HepG2 (cell line): ENCODE results near the gene SPATA25. TPM values are rescaled to one million over a fixed set of nuclear protein-coding genes. Genes with fewer than 3 reads are reported as not detected.

Experiments used
- AKNA ChIP-seq: sonication (generic); formaldehyde crosslinking; IDR thresholded peaks from 2 replicates; pipeline ENCODE4 v1.4.0; 2020; ENCODE audit warnings: missing genetic modification reagents, borderline replicate concordance
- DR1 ChIP-seq: sonication (generic); formaldehyde crosslinking; IDR thresholded peaks from 2 replicates; pipeline ENCODE4 v1.8.0; 2021; ENCODE audit warnings: mild to moderate bottlenecking, missing genetic modification reagents, inconsistent platforms
- ELF1 ChIP-seq: sonication (generic); formaldehyde crosslinking; IDR thresholded peaks from 2 replicates; pipeline ENCODE4 v1.4.0; 2020; ENCODE audit warnings: missing genetic modification reagents
- FOSL2 ChIP-seq: sonication (generic); formaldehyde crosslinking; IDR thresholded peaks from 2 replicates; pipeline ENCODE4 v1.4.0; 2020; ENCODE audit warnings: missing genetic modification reagents
- HNF4A ChIP-seq: sonication (generic); formaldehyde crosslinking; IDR thresholded peaks from 2 replicates; pipeline ENCODE4 v1.4.0; 2020; ENCODE audit warnings: missing genetic modification reagents
- HNF4G ChIP-seq, 2 experiments: sonication (generic) in 1 of 2; formaldehyde crosslinking in 1 of 2; IDR thresholded peaks; 2 replicates each; pipeline versions ENCODE4 v1.4.0 to v1.6.1; 2011 to 2020; ENCODE audit warnings: borderline replicate concordance in 2 of 2, low read depth in 2 of 2, mild to moderate bottlenecking in 2 of 2, low read length in 1 of 2, missing genetic modification reagents in 1 of 2, moderate library complexity in 1 of 2
- ISL2 ChIP-seq: sonication (generic); formaldehyde crosslinking; IDR thresholded peaks from 2 replicates; pipeline ENCODE4 v1.5.0; 2020; ENCODE audit warnings: missing genetic modification reagents
- KDM5A ChIP-seq: fragments of 200-600 bp; sonication (generic); IDR thresholded peaks from 2 replicates; pipeline ENCODE4 v1.7.0; 2018; ENCODE audit warnings: antibody characterized with exemption, mild to moderate bottlenecking, low read length, borderline replicate concordance
- MED13 ChIP-seq: sonication (generic); formaldehyde crosslinking; IDR thresholded peaks from 2 replicates; pipeline ENCODE4 v1.5.0; 2020; ENCODE audit warnings: missing genetic modification reagents
- NBN ChIP-seq: fragments of 450-650 bp; conservative IDR thresholded peaks from 2 replicates; pipeline ENCODE4 v1.6.1; 2017
- PRPF4 ChIP-seq: fragments of 200-400 bp; formaldehyde crosslinking; IDR thresholded peaks from 2 replicates; pipeline ENCODE4 v1.6.1; 2016; ENCODE audit warnings: low read length, low read depth; ENCODE audit not compliant: poor library complexity, severe bottlenecking
- RAD21 ChIP-seq: fragments of 450-650 bp; formaldehyde crosslinking; IDR thresholded peaks from 2 replicates; pipeline ENCODE4 v1.5.0; 2020; ENCODE audit warnings: mild to moderate bottlenecking
- RFXANK ChIP-seq: IDR thresholded peaks from 2 replicates; pipeline ENCODE4 v1.6.1; 2016
- SMYD3 ChIP-seq: sonication (generic); formaldehyde crosslinking; IDR thresholded peaks from 2 replicates; pipeline ENCODE4 v1.8.1; 2023; ENCODE audit warnings: mild to moderate bottlenecking, missing genetic modification reagents
- SSRP1 ChIP-seq: IDR thresholded peaks from 2 replicates; pipeline ENCODE4 v1.6.1; 2016; ENCODE audit warnings: control low read depth
- TEAD2 ChIP-seq: sonication (generic); formaldehyde crosslinking; IDR thresholded peaks from 2 replicates; pipeline ENCODE4 v1.9.0; 2021; ENCODE audit warnings: missing genetic modification reagents
- ZMAT3 ChIP-seq: sonication (generic); formaldehyde crosslinking; conservative IDR thresholded peaks from 2 replicates; pipeline ENCODE4 v1.7.0; 2021; ENCODE audit warnings: missing genetic modification reagents
- ZMYM3 ChIP-seq: sonication (generic); formaldehyde crosslinking; IDR thresholded peaks from 2 replicates; pipeline ENCODE4 v1.5.1; 2020; ENCODE audit warnings: mild to moderate bottlenecking, missing genetic modification reagents
- ZNF143 ChIP-seq: sonication (generic); formaldehyde crosslinking; IDR thresholded peaks from 2 replicates; pipeline ENCODE4 v1.4.0; 2020; ENCODE audit warnings: missing genetic modification reagents
- ZNF354B ChIP-seq: sonication (generic); formaldehyde crosslinking; IDR thresholded peaks from 2 replicates; pipeline ENCODE4 v1.8.0; 2022; ENCODE audit warnings: mild to moderate bottlenecking, missing genetic modification reagents
- ZNF367 ChIP-seq: sonication (generic); formaldehyde crosslinking; IDR thresholded peaks from 2 replicates; pipeline ENCODE4 v1.4.0; 2020; ENCODE audit warnings: missing genetic modification reagents, borderline replicate concordance
- ZNF441 ChIP-seq: sonication (generic); formaldehyde crosslinking; IDR thresholded peaks from 2 replicates; pipeline ENCODE4 v1.7.0; 2021; ENCODE audit warnings: missing genetic modification reagents, borderline replicate concordance
- ZNF468 ChIP-seq: sonication (generic); formaldehyde crosslinking; IDR thresholded peaks from 2 replicates; pipeline ENCODE4 v1.8.0; 2022; ENCODE audit warnings: mild to moderate bottlenecking, moderate library complexity, missing genetic modification reagents
- polyA plus RNA-seq, 8 experiments: library from polyadenylated mRNA; depleted of rRNA in 3 of 8; stranded (reverse) in 7 of 8; unstranded in 1 of 8; fragments of >200 nt; fragmentation: Illumina TruSeq in 4 of 8; extraction: Trizol in 4 of 8; gene quantifications; 2 replicates each; pipeline versions ENCODE4 v1.2.1 to v1.2.3, GENCODE V29; 2011 to 2016; ENCODE audit warnings: low read depth in 4 of 8, missing spikeins in 1 of 8, mixed read lengths in 1 of 8; ENCODE audit not compliant: insufficient read depth in 1 of 8
- total RNA-seq, 5 experiments: library from RNA; depleted of rRNA; stranded (reverse); fragments of >200 nt; fragmentation: Illumina TruSeq; extraction: Trizol; gene quantifications; 2 replicates each; pipeline ENCODE4 v1.2.3, GENCODE V29; 2016; ENCODE audit warnings: low read depth in 1 of 5
- TF ChIP-seq, protein P1 (sequence below): sonication (generic); formaldehyde crosslinking; IDR thresholded peaks from 2 replicates; pipeline ENCODE4 v1.8.1; 2023; ENCODE audit warnings: mild to moderate bottlenecking, inconsistent platforms, moderate library complexity, missing genetic modification reagents, borderline replicate concordance
- TF ChIP-seq, protein P2 (sequence below): IDR thresholded peaks from 2 replicates; pipeline ENCODE4 v1.6.1; 2016; ENCODE audit warnings: missing genetic modification reagents, missing compliant biosample characterization

The SPATA25 gene
- total and polyA plus RNA-seq, 2 of the 13 experiments (the other 11 are each of a cell fraction or from before 2014, with no cell fraction given): 4.8 to 7.6 TPM

DNA sequence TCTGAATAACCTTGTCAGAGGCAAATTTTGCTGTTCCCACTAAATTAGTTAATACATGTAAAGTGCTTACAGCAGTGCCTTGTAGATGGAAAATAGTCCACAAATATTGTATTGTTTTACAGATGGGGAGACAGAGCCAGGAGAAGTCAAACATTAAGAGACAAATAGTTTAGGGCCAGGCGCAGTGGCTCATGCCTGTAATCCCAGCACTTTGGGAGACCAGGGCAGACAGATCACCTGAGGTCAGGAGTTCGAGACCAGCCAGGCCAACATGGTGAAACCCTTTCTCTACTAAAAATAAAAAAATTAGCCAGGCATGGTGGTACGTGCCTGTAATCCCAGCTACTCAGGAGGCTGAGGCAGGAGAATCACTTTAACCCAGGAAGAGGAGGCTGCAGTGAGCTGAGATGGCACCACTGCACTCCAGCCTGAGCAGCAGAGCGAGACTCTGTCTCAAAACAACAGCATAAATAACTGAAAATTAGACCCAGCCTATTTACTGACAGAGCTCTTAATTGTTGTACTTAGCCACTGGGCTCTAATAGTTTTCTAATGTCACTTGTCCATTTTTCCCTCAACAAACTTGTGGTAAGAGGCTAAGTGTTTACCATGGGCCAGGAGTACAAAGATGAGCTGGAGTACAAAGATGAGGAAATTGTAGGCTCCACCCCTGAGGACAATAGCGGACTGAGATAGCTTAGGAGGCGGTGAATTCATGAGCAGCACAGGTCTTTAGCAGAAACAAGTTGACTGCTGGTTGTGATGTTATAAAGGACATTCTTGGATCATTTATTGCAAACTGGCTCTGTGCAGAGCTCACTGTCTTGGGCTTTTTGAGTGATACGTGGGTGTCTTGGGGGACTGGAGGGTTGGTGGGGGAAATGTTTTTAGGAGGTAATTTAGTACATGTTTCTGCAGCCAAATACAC lies 23.6 kb downstream of the SPATA25 start (continued):
- TF ChIP-seq, protein P1, sequence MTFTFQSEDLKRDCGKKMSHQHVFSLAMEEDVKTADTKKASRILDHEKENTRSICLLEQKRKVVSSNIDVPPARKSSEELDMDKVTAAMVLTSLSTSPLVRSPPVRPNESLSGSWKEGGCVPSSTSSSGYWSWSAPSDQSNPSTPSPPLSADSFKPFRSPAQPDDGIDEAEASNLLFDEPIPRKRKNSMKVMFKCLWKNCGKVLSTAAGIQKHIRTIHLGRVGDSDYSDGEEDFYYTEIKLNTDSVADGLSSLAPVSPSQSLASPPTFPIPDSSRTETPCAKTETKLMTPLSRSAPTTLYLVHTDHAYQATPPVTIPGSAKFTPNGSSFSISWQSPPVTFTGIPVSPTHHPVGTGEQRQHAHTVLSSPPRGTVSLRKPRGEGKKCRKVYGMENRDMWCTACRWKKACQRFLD: peak; percentile 16; the same call in 1 of the 2 replicates
- peak; percentile 77; the same call in 1 of the 2 replicates for TF ChIP-seq ZMAT3
- TF ChIP-seq ZNF441 (CRISPR knock-in tag): 0 out of 2 replicates have a peak, but pooled peaks have one; percentile 73
- TF ChIP-seq KDM5A: 0 out of 2 replicates have a peak, but pooled peaks have one; percentile 49
- no peak for TF ChIP-seq ZNF143 (CRISPR knock-in tag)
- TF ChIP-seq ELF1 (CRISPR knock-in tag): peak; percentile 29; the same call in 1 of the 2 replicates
- TF ChIP-seq RAD21 (CRISPR knock-in tag): no peak; the same call in 1 of the 2 replicates
- no peak for TF ChIP-seq MED13 (CRISPR knock-in tag)
- TF ChIP-seq HNF4A (CRISPR knock-in tag): peak; percentile 93
- TF ChIP-seq, protein P2, sequence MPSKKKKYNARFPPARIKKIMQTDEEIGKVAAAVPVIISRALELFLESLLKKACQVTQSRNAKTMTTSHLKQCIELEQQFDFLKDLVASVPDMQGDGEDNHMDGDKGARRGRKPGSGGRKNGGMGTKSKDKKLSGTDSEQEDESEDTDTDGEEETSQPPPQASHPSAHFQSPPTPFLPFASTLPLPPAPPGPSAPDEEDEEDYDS: peak; percentile 77
- no peak for TF ChIP-seq TEAD2
- no peak for TF ChIP-seq PRPF4
- TF ChIP-seq FOSL2: peak; percentile 33; the same call in 1 of the 2 replicates
- no peak for TF ChIP-seq AKNA (CRISPR knock-in tag)
- TF ChIP-seq RFXANK (CRISPR knock-in tag): no peak
- TF ChIP-seq DR1 (CRISPR knock-in tag): no peak
- TF ChIP-seq ZNF354B (CRISPR knock-in tag): no peak
- no peak for TF ChIP-seq NBN
- TF ChIP-seq SMYD3 (CRISPR knock-in tag): no peak
- no peak for TF ChIP-seq ZNF367
- TF ChIP-seq HNF4G (IDR thresholded peaks at IDR 0.05; ENCODE audit: borderline replicate concordance, low read depth, low read length): peak; percentile 92
- no peak; the same call in 1 of the 2 replicates for TF ChIP-seq HNF4G (CRISPR knock-in tag; IDR thresholded peaks at IDR 0.05; ENCODE audit: borderline replicate concordance, low read depth)
- TF ChIP-seq ZMYM3 (CRISPR knock-in tag): peak; percentile 95
- TF ChIP-seq ISL2 (CRISPR knock-in tag): no peak
- TF ChIP-seq SSRP1: 0 out of 2 replicates have a peak, but pooled peaks have one; percentile 33
- no peak for TF ChIP-seq ZNF468 (CRISPR knock-in tag)
